ENCODE measurements around the gene ZNF528.

Gene ZNF528

GRCh38 chr19:52410276-52410675 is 12.6 kb downstream of the ZNF528 start:
- TF ChIP-seq CTCF (IDR thresholded peaks at IDR 0.05; ENCODE audit: low read depth, low read length) = no peak
- H3K4me3 ChIP-seq (ENCODE audit: low read depth, low read length) = no peak overlapping the region

- no peak for TF ChIP-seq CTCF (IDR thresholded peaks at IDR 0.05; ENCODE audit: low read depth, low read length)
- H3K4me3 ChIP-seq (ENCODE audit: low read depth, low read length) = no peak overlapping the region
These were observed 18.1 kb downstream of the ZNF528 start for GRCh38 chr19:52415711-52416110.

- no peak within 1 kb of the TSS for H3K4me3 ChIP-seq (ENCODE audit: low read depth, low read length)
- TF ChIP-seq CTCF (IDR thresholded peaks at IDR 0.05; ENCODE audit: low read depth, low read length) = no peak
These were observed 31.3 kb downstream of the ZNF528 start, which contains the start of gene ZNF534 for GRCh38 chr19:52428937-52429336. Gene ZNF534, plus strand, starts transcription at chr19:52429148. Its CDS starts 2,327 bp downstream, at chr19:52431475.

- TF ChIP-seq CTCF (IDR thresholded peaks at IDR 0.05; ENCODE audit: low read depth, low read length) = no peak
These were observed 44.5 kb downstream of the ZNF528 start for GRCh38 chr19:52442179-52442578.

GRCh38 chr19:52444506-52444905 is 46.9 kb downstream of the ZNF528 start:
- TF ChIP-seq CTCF (IDR thresholded peaks at IDR 0.05; ENCODE audit: low read depth, low read length) = no peak

More at GRCh38 chr19:52442179-52442578, 44.5 kb downstream of the ZNF528 start:
- H3K4me3 ChIP-seq (ENCODE audit: low read depth, low read length) = no peak overlapping the region

GRCh38 chr19:52451241-52451640 is 53.6 kb downstream of the ZNF528 start:
- TF ChIP-seq CTCF (IDR thresholded peaks at IDR 0.05; ENCODE audit: low read depth, low read length) = no peak
- H3K4me3 ChIP-seq (ENCODE audit: low read depth, low read length) = no peak overlapping the region

More at GRCh38 chr19:52444506-52444905, 46.9 kb downstream of the ZNF528 start:
- no peak overlapping the region for H3K4me3 ChIP-seq (ENCODE audit: low read depth, low read length)

- peak within 1 kb of the TSS; percentile 80 for H3K4me3 ChIP-seq (ENCODE audit: low read depth, low read length)
- no peak for TF ChIP-seq CTCF (IDR thresholded peaks at IDR 0.05; ENCODE audit: low read depth, low read length)
These were observed 55.9 kb downstream of the ZNF528 start, which contains the start of gene ZNF578 for GRCh38 chr19:52453324-52454094. Gene ZNF578, plus strand, starts transcription at chr19:52453553. Its CDS starts 48,293 bp downstream, at chr19:52501846.
